A673 (cell line): Measurements from ENCODE around the gene PTPRR. TPM values are rescaled to one million over a fixed set of nuclear protein-coding genes. Genes with fewer than 3 reads are reported as not detected.

Experiments
- BruUV-seq: library from RNA; stranded (reverse); fragments of 400-500 nt; replicated peaks from 2 replicates; lab custom pipeline; 2021; lab: Mats Ljungman, UMichigan
- CTCF ChIA-PET: fragments of 300-600 bp; sonication (Branson Sonifier 250); formaldehyde crosslinking; loops from one replicate; lab custom pipeline; 2022; ENCODE audit warnings: antibody characterized with exemption; lab: Charles Lee
- POLR2A ChIA-PET: fragments of 300-600 bp; sonication (Branson Sonifier 250); formaldehyde crosslinking; loops from one replicate; lab custom pipeline; 2022; ENCODE audit warnings: antibody characterized with exemption; ENCODE audit not compliant: low non-redundant PET; lab: Charles Lee
- DNase-seq: peaks from one replicate; pipeline ENCODE4 v3.0.0-alpha.2; 2015; ENCODE audit warnings: low spot score
- H3K27ac ChIP-seq: fragments of 200-600 bp; sonication (generic); 2 replicates; pipeline ENCODE4 v1.5.1; 2016; ENCODE audit warnings: mixed run types, low read depth, mild to moderate bottlenecking, mixed read lengths, antibody characterized with exemption, low read length; ENCODE audit not compliant: poor library complexity, severe bottlenecking
- H3K27me3 ChIP-seq: fragments of 200-600 bp; sonication (generic); replicated peaks from 2 replicates; pipeline ENCODE4 v1.6.1; 2017; ENCODE audit warnings: mixed run types, low read depth, mild to moderate bottlenecking, mixed read lengths, antibody characterized with exemption, low read length; ENCODE audit not compliant: insufficient read depth, poor library complexity
- H3K36me3 ChIP-seq: fragments of 200-600 bp; sonication (generic); 2 replicates; pipeline ENCODE4 v1.6.1; 2016; ENCODE audit warnings: mixed run types, mild to moderate bottlenecking, mixed read lengths, antibody characterized with exemption, low read length; ENCODE audit not compliant: insufficient read depth, poor library complexity, severe bottlenecking
- H3K4me1 ChIP-seq: fragments of 200-600 bp; sonication (generic); 2 replicates; pipeline ENCODE4 v1.6.1; 2017; ENCODE audit warnings: mixed run types, mild to moderate bottlenecking, mixed read lengths, antibody characterized with exemption, low read length; ENCODE audit not compliant: insufficient read depth, poor library complexity, severe bottlenecking
- H3K4me3 ChIP-seq: fragments of 200-600 bp; sonication (generic); 2 replicates; pipeline ENCODE4 v1.5.1; 2016; ENCODE audit warnings: low read depth, mixed run types, mild to moderate bottlenecking, mixed read lengths, low read length; ENCODE audit not compliant: poor library complexity, severe bottlenecking
- H3K9me3 ChIP-seq: fragments of 200-600 bp; sonication (generic); 2 replicates; pipeline ENCODE4 v1.6.1; 2016; ENCODE audit warnings: mixed run types, low read depth, mild to moderate bottlenecking, mixed read lengths, antibody characterized with exemption, low read length; ENCODE audit not compliant: poor library complexity, severe bottlenecking
- EZH2 ChIP-seq: fragments of 200-600 bp; sonication (generic); IDR thresholded peaks from 2 replicates; pipeline ENCODE4 v1.6.1; 2017; ENCODE audit warnings: borderline replicate concordance, low read depth, mild to moderate bottlenecking, mixed read lengths, antibody characterized with exemption, low read length; ENCODE audit not compliant: poor library complexity, severe bottlenecking
- intact Hi-C: fragments of 100-400 bp; cut with micrococcal nuclease; formaldehyde crosslinking; loops from one replicate; pipeline ENCODE4 v1.10.0; 2022; ENCODE audit not compliant: unreplicated experiment
- total RNA-seq: library from RNA; stranded (reverse); gene quantifications from 2 replicates; pipeline ENCODE4 v1.2.3, GENCODE V29; 2021
- TF ChIP-seq, protein P1 (sequence below): fragments of 300-800, 200-600 bp; sonication (generic); conservative IDR thresholded peaks from 2 replicates; pipeline ENCODE4 v1.5.1; 2017; ENCODE audit warnings: low read depth, mild to moderate bottlenecking, antibody characterized with exemption, low read length, moderate library complexity, mixed read lengths

The PTPRR gene
- total RNA-seq, 1 experiment from 2014 or later = not detected

DNA sequence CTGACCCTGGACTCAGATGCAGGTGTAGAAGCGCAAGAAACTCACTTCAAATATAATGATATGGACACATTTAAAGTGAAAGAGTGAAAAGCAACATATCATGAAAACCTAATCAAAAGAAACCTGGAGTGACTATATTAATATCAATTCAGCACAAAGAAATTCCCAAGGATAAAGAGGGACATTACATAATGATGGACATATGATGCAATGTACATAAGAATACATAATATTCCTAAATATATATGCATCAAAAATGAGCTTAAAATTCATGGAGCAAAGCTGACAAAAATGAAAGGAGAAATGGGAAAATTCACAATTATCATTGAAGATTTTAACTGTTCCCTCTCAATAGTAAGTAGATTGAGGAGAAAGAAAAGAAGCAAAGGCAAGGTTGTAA, 24.6 kb downstream of the PTPRR start:
- intact Hi-C loops = no loop called here
- DNase-seq = no peak
- CTCF ChIA-PET = no interaction called here
- Histone ChIP-seq H3K36me3 (no peaks in the 10 kb centered on the region), H3K4me1 (no peaks in the 10 kb centered on the region), H3K4me3 (no peak overlapping the region), H3K27me3 (no peaks in the 10 kb centered on the region), H3K27ac (no peak overlapping the region), H3K9me3 (no peaks in the 10 kb centered on the region)
- no peak for TF ChIP-seq EZH2
- TF ChIP-seq, protein P1, sequence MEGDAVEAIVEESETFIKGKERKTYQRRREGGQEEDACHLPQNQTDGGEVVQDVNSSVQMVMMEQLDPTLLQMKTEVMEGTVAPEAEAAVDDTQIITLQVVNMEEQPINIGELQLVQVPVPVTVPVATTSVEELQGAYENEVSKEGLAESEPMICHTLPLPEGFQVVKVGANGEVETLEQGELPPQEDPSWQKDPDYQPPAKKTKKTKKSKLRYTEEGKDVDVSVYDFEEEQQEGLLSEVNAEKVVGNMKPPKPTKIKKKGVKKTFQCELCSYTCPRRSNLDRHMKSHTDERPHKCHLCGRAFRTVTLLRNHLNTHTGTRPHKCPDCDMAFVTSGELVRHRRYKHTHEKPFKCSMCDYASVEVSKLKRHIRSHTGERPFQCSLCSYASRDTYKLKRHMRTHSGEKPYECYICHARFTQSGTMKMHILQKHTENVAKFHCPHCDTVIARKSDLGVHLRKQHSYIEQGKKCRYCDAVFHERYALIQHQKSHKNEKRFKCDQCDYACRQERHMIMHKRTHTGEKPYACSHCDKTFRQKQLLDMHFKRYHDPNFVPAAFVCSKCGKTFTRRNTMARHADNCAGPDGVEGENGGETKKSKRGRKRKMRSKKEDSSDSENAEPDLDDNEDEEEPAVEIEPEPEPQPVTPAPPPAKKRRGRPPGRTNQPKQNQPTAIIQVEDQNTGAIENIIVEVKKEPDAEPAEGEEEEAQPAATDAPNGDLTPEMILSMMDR = no peak
- POLR2A ChIA-PET = no interaction called here
- BruUV-seq = no TSS peak

DNA sequence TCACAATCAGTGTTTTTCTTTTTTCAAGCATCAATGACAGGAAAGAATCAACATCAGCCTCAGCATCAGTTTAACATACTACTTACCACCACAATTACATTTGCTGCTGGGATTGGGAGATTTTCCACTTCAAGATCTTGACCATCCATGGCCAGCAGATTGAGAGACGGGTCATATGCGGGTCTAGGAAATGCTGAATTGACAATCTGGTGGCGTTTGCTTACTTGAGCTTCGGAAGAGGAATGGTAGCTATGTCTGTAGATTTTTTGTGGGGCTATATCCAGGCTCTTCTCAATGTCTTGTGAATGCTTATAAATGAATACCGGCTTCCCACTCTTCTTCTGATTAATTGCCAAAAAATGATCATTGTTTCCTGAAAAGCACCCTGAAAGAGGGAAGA, 27.9 kb downstream of the PTPRR start:
- no TSS peak for BruUV-seq
- POLR2A ChIA-PET = no interaction called here

DNA sequence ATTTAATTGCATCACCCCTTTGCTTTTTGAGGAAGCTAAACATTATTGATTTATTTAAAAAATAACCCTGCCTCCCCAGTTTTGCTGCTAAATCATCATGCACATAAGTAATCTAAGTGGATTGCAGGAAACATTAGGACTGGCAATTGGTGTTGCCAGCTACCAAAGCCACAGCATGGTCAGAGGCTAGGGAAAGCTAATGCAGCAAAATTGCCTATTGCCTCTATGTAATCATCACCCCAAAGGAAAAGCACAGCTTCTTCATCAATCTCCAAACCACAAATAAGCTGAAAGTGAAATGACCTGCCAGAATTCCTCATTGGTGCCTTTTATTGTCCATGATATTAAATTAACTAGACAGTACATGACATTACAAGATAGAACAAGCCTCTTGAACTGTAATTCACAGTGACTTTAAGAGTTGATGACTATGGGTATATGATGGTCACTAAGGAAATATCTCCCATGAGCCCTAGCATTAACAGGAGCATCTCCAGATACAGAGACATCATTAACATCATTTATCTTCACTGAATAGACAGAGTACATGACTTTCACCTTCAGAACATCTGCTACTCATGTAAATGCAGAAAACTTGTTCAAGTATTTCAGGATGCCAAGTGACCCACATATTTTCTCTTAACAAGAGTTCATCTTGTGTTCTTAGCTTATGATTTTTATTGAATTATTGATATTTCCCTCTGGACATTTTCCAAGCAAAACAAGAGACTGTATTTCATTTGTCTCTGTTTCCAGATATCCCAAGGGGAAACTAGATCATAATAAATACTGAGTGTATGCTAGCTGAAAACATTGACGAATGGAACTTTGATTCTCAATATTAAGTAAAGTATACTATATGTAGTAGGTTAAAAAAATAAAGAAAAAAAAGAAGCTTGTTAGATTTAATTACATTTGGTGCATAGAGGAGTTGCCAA, 29.4 kb downstream of the PTPRR start:
- H3K4me3 ChIP-seq = no peak overlapping the region
- H3K27me3 ChIP-seq = no peaks in the 10 kb centered on the region
- no peaks in the 10 kb centered on the region for H3K9me3 ChIP-seq
- H3K4me1 ChIP-seq = no peaks in the 10 kb centered on the region
- ChIA-PET CTCF (no interaction called here), POLR2A (no interaction called here)
- intact Hi-C loops = no loop called here
- H3K27ac ChIP-seq = no peak overlapping the region
- BruUV-seq = no TSS peak
- DNase-seq = no peak
- no peaks in the 10 kb centered on the region for H3K36me3 ChIP-seq
- TF ChIP-seq, protein P1 = no peak
- TF ChIP-seq EZH2 = no peak

More for the DNA sequence above, 27.9 kb downstream of the PTPRR start:
- CTCF ChIA-PET = no interaction called here
- H3K4me3 ChIP-seq = no peak overlapping the region
- TF ChIP-seq EZH2 = no peak
- TF ChIP-seq, protein P1 = no peak
- H3K36me3 ChIP-seq = no peaks in the 10 kb centered on the region
- no peak overlapping the region for H3K27ac ChIP-seq
- H3K9me3 ChIP-seq = no peaks in the 10 kb centered on the region
- no peaks in the 10 kb centered on the region for H3K27me3 ChIP-seq
- no peaks in the 10 kb centered on the region for H3K4me1 ChIP-seq
- no peak for DNase-seq
- intact Hi-C loops = no loop called here
